GM20431 (cell line): ENCODE measurements around the gene CNGB1.
"Not testable (repeated sequence)": the region's sequence is repeated elsewhere in the genome, so short reads cannot be mapped to it uniquely, and the experiment has no call there.

Source experiments
- in situ Hi-C: fragments of 300-500 bp; cut with MseI, MboI; formaldehyde crosslinking; loops from one replicate; pipeline ENCODE4 v1.15.0; 2020; ENCODE audit warnings: low sequenced_read_pairs; ENCODE audit not compliant: unreplicated experiment

CNGB1 gene

GRCh38 chr16:57882206-57882605 lies 88.7 kb downstream of the CNGB1 start:
- in situ Hi-C loops: no loop called here

GRCh38 chr16:57878586-57878985 lies 92.3 kb downstream of the CNGB1 start:
- in situ Hi-C loops: no loop called here

- in situ Hi-C loops: no loop called here
These were observed 94.7 kb downstream of the CNGB1 start for GRCh38 chr16:57876210-57876609.

GRCh38 chr16:57875347-57875746 lies 95.6 kb downstream of the CNGB1 start:
- in situ Hi-C loops: no loop called here

- in situ Hi-C loops: no loop called here
These were observed 97.7 kb downstream of the CNGB1 start for GRCh38 chr16:57873218-57873617.

GRCh38 chr16:57872764-57873163 lies 98.2 kb downstream of the CNGB1 start:
- in situ Hi-C loops: not testable (repeated sequence)

GRCh38 chr16:57871456-57871855 lies 99.5 kb downstream of the CNGB1 start:
- in situ Hi-C loops: no loop called here

- in situ Hi-C loops: no loop called here
These were observed 100.0 kb downstream of the CNGB1 start for GRCh38 chr16:57870753-57871454.

GRCh38 chr16:57868913-57869520 lies 101.9 kb downstream of the CNGB1 start:
- in situ Hi-C loops: no loop called here

GRCh38 chr16:57867000-57867561 lies 103.8 kb downstream of the CNGB1 start:
- in situ Hi-C loops: no loop called here

GRCh38 chr16:57866529-57866918 lies 104.4 kb downstream of the CNGB1 start:
- in situ Hi-C loops: no loop called here

GRCh38 chr16:57865746-57866528 lies 105.0 kb downstream of the CNGB1 start:
- in situ Hi-C loops: no loop called here

GRCh38 chr16:57863434-57864160 lies 107.3 kb downstream of the CNGB1 start:
- in situ Hi-C loops: no loop called here

- in situ Hi-C loops: no loop called here
These were observed 108.1 kb downstream of the CNGB1 start for GRCh38 chr16:57862698-57863433.

GRCh38 chr16:57859331-57859730 lies 111.6 kb downstream of the CNGB1 start:
- in situ Hi-C loops: no loop called here

- in situ Hi-C loops: no loop called here
These were observed 112.3 kb downstream of the CNGB1 start for GRCh38 chr16:57858635-57859034.

- in situ Hi-C loops: not testable (repeated sequence)
These were observed 112.9 kb downstream of the CNGB1 start for GRCh38 chr16:57857991-57858390.

- in situ Hi-C loops: no loop called here
These were observed 115.7 kb downstream of the CNGB1 start for GRCh38 chr16:57855188-57855587.

GRCh38 chr16:57852189-57852588 lies 118.7 kb downstream of the CNGB1 start:
- in situ Hi-C loops: no loop called here

GRCh38 chr16:57848181-57848580 lies 122.7 kb downstream of the CNGB1 start:
- in situ Hi-C loops: no loop called here
